Dedifferentiated amniotic fluid mesenchymal stem cell (primary cell): ENCODE results near the gene CDC45.
"Not testable (repeated sequence)": the region's sequence is repeated elsewhere in the genome, so short reads cannot be mapped to it uniquely, and the experiment has no call there.

Experiments
- DNase-seq: peaks from one replicate; pipeline ENCODE4 v3.0.0-alpha.2; 2016; ENCODE audit errors: extremely low spot score

The CDC45 gene

DNA sequence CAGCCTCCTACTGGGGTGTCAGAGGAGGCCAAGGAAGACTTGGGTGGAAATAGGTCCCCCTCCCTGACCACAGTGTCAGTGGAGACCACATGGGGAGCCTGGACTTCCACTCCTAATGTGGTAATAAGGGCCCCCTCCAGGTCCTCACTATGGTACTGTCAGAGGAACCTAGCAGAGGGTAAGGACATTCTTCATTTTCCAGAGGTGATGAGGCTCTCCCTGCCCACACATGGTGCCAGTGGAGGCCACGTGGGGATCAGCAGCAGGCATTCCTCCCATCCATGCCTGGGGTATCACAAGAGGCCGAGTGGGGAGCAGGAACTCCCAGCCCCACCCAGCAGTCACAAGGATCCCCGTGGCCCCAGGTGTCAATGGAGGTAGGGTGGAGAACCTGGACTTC, 51.0 kb downstream of the CDC45 start:
- DNase-seq, result no peak

- not testable (repeated sequence) for DNase-seq
These were observed 51.6 kb downstream of the CDC45 start for GRCh38 chr22:19531327-19531726.

DNA sequence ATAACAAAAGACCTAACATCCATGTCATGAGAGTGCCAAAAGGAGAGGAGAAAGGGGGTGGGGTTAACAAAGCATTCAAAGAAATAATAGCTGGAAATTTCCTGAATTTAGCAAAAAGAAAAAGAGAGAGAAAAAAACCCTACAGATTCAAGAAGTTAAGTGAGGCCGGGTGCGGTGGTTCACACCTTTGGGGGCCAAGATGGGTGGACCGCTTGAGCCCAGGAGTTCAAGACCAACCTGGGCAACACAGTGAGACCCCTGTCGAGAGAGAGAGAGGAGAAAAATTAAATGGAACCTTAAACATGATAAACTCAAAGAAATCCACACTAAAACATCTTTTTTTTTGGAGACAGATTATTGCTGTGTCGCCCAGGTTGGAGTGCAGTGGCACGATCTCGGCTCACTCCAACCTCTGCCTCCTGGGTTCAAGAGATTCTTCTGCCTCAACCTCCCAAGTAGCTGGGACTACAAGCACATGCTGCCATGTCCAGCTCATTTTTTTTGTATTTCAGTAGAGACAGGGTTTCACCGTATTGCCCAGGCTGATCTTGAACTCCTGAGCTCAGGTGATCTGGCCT, 53.4 kb downstream of the CDC45 start:
- DNase-seq, result no peak

- DNase-seq, result no peak
These were observed 54.1 kb downstream of the CDC45 start for GRCh38 chr22:19533857-19534256.

DNA sequence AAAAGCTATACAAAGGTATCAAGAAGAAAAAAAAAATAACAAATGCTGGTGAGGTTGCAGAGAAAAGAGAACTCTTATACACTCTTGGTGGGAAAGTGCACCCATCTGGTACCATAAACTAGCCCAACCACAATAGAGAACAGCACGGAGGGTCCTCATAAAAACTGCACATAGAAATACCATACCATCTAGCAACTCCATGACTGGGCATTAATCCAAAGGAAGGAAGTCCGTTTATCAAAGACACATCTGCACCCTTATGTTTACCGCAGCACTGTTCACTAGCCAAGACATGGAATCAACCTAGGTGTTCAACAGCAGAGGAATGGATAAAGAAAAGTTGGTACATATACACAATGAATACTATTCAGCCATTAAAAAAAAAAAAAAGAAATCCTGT, 55.3 kb downstream of the CDC45 start:
- no peak for DNase-seq

GRCh38 chr22:19536564-19536963, 56.8 kb downstream of the CDC45 start:
- DNase-seq, result no peak

DNA sequence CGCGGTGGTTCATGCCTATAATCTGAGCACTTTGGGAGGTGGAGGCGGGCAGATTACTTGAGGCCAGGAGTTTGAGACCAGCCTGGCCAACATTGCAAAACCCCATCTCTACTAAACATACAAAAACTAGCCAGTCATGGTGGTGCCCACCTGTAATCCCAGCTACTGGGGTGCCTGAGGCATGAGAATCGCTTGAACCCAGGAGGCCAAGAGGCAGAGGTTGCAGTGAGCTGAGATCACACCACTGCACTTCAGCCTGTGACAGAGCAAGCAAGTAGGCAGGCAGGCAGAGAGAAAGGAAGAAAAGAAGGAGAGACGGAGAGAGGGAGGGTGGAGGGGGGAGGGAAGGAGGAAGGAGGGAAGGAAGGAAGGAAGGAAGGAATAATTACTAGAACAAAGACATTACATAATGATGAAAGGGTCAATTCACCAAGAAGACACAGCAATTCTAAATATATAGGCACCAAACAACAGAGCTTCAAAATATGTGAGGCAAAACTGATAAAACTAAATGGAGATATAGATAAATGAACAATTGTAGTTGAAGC, 58.3 kb downstream of the CDC45 start:
- no peak for DNase-seq

DNA sequence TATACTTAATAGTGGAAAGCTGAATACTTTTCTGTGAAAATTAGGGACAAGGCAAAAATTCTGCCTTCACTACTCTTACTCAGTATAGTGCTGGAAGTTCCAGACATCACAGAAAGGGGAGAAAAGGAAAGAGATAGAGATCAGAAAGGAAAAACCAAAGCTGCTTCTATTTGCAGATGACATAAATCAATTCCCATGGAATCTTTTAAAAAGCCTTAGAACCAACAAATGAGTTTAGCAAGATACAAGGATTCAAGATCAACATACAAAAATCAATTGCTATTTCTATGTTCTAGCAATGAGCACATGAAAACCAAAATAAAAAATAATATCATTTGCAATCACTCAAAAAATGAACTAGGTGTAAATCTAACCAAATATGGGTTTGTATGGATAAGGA, 60.7 kb downstream of the CDC45 start:
- DNase-seq, result no peak

DNA sequence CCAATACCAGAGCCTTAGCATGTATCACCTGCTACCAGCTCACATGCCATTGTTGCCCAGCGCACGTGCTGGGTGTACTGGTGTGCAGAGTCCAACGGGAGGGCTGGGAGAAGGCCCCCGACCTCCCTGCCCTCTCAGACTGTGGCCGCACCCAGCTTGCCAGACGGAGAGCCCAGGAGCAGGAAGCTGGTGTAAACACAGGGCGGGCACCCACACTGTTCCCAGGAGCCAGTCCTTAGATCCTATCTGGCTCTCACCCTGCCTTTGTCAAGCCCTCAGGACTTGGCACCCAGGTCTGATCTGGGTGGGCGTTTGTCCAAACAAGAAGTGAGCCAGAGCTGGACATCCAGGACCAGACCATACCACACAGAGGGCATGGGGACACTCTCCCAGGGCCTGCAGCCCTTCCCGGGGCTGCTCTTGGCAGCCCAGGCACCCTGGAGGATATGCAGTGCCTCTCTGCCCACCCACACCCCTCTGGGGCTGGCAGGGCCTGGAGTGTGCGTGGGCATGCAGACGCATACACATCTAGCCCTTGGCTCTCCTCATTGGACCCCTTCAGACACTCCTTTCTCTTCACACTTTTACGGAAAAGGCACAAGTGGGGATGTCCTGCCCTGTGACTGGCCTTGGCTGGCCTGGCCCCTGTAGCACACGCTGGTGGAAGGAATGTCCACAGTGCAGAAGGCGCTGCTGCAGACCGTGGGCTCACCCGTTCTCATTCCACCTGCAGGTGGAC, 64.4 kb downstream of the CDC45 start:
- DNase-seq, result no peak

DNA sequence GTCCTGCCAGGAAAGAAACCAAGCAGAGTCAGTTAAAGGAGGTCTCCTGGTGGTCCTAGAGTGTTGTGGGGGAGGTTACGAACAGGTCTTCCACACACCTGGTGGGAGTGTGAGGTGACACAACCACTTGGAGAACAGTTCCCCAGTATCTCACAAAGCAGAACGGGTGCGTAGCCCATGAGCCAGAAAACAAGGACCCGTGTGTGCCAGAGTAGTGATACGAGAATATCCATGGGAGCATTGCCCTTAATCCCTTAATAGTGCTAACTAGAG, 66.2 kb downstream of the CDC45 start:
- DNase-seq, result no peak

DNA sequence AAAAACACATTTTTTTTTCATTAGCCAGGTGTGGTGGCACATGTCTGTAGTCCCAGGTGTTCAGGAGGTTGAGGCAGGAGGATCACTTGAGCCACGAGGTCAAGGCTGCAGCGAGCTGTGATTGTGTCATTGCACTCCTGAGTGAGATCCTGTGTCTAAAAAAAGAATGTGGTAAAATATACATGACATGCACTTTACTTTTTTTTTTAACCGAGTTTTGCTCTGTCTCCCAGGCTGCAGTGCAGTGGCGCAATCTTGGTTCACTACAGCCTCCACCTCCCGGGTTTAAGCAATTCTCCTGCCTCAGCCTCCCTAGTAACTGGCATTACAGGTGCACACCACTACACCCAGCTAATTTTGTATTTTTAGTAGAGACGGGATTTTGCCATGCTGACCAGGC, 67.0 kb downstream of the CDC45 start:
- DNase-seq, result no peak

GRCh38 chr22:19547620-19548019, 67.9 kb downstream of the CDC45 start:
- DNase-seq, result no peak

- not testable (repeated sequence) for DNase-seq
These were observed 68.7 kb downstream of the CDC45 start for GRCh38 chr22:19548427-19548826.

DNA sequence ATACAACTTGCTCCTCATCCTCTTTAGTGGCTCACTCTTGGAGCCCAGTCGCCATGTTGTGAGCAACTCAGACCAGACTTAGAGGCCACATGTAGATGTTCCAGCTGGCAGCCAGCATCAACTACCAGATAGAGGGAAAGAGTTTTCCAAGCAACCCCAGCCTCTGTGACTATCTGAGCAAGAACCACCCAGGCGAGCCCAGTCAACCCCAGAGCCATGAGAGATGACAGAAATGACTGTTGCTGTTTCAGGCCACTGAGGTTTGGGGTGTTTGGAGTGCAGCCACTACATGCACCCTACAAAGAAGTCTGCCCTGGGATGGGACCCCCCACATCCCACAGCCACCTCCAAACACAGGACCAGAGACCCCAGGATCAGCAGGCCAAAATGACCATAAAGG, 69.2 kb downstream of the CDC45 start:
- no peak for DNase-seq

- no peak for DNase-seq
These were observed 69.7 kb downstream of the CDC45 start for GRCh38 chr22:19549428-19549827.

DNA sequence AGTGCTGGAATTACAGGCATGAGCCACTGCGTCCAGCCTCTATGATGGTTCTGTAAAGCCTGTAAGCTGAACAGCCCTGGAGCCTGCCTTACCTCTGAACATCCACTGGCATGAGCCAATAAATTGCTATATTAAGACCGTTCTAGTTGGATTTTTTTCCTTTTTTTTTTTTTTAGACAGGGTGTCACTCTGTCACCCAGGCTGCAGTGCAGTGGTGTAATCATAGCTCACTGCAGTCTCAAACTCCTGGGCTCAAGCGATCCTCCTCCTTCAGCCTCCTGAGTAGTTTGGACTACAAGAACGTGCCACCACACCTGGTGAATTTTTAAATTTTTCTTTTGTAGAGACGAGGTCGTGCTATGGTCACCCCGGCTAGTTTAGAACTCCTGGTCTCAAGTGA, 70.7 kb downstream of the CDC45 start:
- no peak for DNase-seq

DNA sequence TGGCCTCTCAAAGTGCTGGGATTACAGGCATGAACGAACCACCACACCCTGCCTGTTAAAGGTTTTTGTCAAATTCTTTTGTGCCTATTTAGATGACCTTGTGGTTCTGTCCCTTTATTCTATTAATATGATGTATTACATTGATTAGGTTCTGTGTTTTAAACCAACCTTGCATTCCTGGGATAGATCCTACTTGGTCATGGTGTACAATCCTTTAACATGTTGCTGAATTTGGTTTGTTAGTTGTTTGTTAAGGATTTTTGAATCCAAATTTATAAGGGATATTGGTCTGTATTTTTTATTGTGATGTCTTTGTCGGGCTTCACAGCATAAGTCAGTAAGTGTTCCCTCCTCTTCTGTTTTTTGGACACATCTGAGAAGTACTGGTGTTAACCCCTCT, 73.5 kb downstream of the CDC45 start:
- no peak for DNase-seq

- no peak for DNase-seq
These were observed 75.2 kb downstream of the CDC45 start for GRCh38 chr22:19554834-19555404.

DNA sequence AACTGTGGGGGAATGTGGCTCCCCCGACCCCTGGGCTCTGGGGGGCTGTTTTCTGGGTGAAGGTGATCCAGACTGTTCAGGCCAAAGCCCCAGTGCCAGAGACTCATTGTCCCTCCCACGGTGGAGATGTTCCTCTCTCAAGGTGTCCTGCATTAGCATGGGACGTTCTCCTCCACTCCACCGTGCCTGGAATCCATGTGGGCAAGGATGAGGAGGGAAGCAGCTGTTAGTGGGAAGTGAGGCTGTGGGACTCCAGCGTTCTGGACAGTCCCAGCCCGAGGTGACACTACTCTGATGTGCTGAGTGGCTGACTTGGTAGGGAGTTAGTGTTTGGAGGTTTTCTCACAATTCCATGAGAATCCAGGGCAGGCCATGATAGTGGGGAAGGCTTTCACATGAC, 75.9 kb downstream of the CDC45 start:
- no peak for DNase-seq

GRCh38 chr22:19556963-19557545, 77.3 kb downstream of the CDC45 start:
- no peak for DNase-seq

- DNase-seq, result no peak
These were observed 79.6 kb downstream of the CDC45 start for GRCh38 chr22:19559324-19559811.

DNA sequence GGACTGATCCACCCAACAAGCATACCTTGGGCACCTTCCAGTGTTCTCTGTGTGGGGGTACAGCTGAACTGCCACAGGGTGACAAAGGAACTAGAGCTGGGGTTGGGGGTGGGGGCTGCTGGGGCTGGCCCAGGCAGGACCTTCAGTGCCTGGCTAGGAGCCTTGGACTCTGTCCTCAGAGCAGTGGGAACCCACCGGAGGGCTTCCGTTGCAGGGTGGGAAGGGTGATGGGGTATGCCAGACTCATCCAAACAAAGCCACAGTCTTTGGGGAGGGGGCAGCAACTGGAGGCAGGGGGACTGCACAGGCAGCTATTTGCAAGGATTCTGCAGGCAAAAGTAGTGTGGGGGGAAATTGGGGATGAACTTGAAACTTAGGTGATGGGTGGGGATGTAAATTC, 80.2 kb downstream of the CDC45 start:
- no peak for DNase-seq
